Ascending aorta (tissue), 2 donors: Measurements from ENCODE around the gene LIG1. TPM values are rescaled to one million over a fixed set of nuclear protein-coding genes. Genes with fewer than 3 reads are reported as not detected.

Source experiments
- DNase-seq, 2 donors: peaks; one replicate each; pipeline ENCODE4 v3.0.0-alpha.2; 2019; ENCODE audit warnings: low spot score in 2 of 2
- H3K27ac ChIP-seq, 2 donors: fragments of 200-600 bp; sonication (generic); one replicate each; pipeline ENCODE4 v1.5.1; 2016 to 2017; ENCODE audit warnings: mild to moderate bottlenecking in 1 of 2
- H3K27me3 ChIP-seq: fragments of 200-600 bp; sonication (generic); one replicate; pipeline ENCODE4 v1.5.1; 2017
- H3K36me3 ChIP-seq, 2 donors: fragments of 200-600 bp; sonication (generic); one replicate each; pipeline ENCODE4 v1.5.1; 2016
- H3K4me1 ChIP-seq, 2 donors: fragments of 200-600 bp; sonication (generic); one replicate each; pipeline ENCODE4 v1.5.1; 2016 to 2017; ENCODE audit warnings: mild to moderate bottlenecking in 1 of 2
- H3K4me3 ChIP-seq, 2 donors: fragments of 200-600 bp; sonication (generic); one replicate each; pipeline ENCODE4 v1.5.1; 2016 to 2017; ENCODE audit warnings: mild to moderate bottlenecking in 1 of 2
- H3K9me3 ChIP-seq, 2 donors: fragments of 200-600 bp; sonication (generic); one replicate each; pipeline ENCODE4 v1.5.1; 2016
- intact Hi-C: fragments of 100-400 bp; cut with DNase I; formaldehyde crosslinking; loops from one replicate; pipeline ENCODE4 v1.15.1; 2023
- total RNA-seq: library from RNA; depleted of rRNA; stranded (reverse); fragments of >200 nt; gene quantifications from one replicate; pipeline ENCODE4 v1.1.0, GENCODE V29; 2016
- TF ChIP-seq, protein P1 (sequence below), 3 experiments: fragments of 200-600 bp in 2 of 3; fragments of 450-650 bp in 1 of 3; sonication (generic) in 2 of 3; IDR thresholded peaks; one replicate each; pipeline ENCODE4 v1.5.1; 2016 to 2019; ENCODE audit warnings: antibody characterized with exemption in 3 of 3, mild to moderate bottlenecking in 1 of 3, moderate library complexity in 1 of 3

LIG1 gene
- total RNA-seq, 1 donor from 2014 or later: 0.64 TPM

DNA sequence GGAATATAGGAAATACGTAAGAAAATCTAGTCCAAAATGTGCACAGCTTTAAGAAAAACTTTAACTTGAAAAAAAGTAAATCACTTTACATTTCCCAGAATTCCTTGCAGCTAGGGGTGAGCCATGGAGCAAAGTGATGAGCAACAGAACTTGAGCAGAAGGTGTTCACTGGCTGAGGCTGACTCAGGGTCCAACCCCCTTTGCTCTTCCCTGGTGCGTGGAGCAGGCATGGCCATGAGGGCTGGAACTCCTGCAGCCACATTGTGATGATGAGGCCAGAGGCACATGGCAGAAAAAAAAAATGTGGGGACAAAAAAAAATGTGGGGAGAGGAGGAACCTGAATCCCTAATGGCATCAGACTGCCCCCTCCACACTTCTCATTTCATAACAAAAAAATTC lies 49.6 kb downstream of the LIG1 start:
- intact Hi-C loops: no loop called here
- TF ChIP-seq, protein P1, sequence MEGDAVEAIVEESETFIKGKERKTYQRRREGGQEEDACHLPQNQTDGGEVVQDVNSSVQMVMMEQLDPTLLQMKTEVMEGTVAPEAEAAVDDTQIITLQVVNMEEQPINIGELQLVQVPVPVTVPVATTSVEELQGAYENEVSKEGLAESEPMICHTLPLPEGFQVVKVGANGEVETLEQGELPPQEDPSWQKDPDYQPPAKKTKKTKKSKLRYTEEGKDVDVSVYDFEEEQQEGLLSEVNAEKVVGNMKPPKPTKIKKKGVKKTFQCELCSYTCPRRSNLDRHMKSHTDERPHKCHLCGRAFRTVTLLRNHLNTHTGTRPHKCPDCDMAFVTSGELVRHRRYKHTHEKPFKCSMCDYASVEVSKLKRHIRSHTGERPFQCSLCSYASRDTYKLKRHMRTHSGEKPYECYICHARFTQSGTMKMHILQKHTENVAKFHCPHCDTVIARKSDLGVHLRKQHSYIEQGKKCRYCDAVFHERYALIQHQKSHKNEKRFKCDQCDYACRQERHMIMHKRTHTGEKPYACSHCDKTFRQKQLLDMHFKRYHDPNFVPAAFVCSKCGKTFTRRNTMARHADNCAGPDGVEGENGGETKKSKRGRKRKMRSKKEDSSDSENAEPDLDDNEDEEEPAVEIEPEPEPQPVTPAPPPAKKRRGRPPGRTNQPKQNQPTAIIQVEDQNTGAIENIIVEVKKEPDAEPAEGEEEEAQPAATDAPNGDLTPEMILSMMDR (IDR thresholded peaks at IDR 0.05): no peak
- H3K27ac ChIP-seq: no peak overlapping the region
- H3K27me3 ChIP-seq: no peaks in the 10 kb centered on the region
- no peaks in the 10 kb centered on the region for H3K9me3 ChIP-seq
- no peaks in the 10 kb centered on the region for H3K4me1 ChIP-seq
- peaks cover 7 to 10% of the 10 kb centered on the region in 2 donors for H3K36me3 ChIP-seq
- no peak overlapping the region for H3K4me3 ChIP-seq
- DNase-seq: no peak

DNA sequence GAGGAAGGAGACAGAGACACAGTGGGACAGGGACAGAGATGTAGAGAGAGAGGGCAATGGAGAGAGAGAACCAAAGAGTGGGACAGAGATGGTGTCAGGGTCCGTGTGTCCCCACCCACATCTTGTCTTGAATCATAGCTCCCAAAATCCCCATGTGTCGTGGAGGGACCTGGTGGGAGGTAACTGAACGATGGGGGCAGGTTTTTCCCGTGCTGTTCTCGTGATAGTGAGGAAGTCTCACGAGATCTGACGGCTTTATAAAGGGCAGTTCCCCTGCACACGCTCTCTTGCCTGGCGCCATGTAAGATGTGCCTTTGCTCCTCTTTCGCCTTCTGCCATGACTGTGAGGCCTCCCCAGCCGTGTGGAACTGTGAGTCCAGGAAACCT lies 52.0 kb downstream of the LIG1 start:
- Histone ChIP-seq H3K4me1 (no peaks in the 10 kb centered on the region), H3K27me3 (no peaks in the 10 kb centered on the region), H3K4me3 (no peak overlapping the region), H3K27ac (no peak overlapping the region), H3K36me3 (peaks cover 7% of the 10 kb centered on the region in 2 donors), H3K9me3 (no peaks in the 10 kb centered on the region)
- no peak for DNase-seq
- TF ChIP-seq, protein P1 (IDR thresholded peaks at IDR 0.05): no peak
- intact Hi-C loops: no loop called here

DNA sequence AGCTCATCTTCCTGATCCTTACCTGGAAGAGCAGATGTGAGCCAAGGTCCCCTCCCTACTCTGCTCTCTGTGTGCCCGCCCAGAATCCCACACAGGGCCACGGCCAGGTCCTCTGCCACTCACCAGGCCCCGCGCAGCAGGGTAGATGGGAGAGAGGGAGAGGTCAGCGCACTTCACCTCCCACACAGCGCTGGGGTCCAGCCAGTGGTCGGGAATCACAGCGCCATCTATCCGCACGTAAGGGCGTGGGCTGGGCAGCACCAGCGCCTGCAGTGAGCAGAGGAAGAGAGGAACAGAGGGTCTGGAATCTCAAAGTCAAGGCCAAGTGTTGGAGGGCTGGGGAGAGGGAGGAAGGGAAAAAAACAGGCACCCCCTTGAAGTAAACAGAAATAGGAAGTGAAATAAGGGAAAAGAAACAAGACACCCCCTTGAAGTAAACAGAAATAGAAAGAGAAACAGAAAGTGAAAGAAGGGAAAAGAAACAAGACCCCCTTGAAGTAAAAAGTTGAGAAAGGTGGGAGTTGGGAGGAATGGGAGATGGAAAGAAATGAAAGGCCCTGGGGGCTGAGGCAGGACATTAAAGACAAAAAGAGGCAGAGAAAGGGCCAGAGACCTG lies 52.5 kb downstream of the LIG1 start:
- H3K27me3 ChIP-seq: no peaks in the 10 kb centered on the region
- TF ChIP-seq, protein P1 (IDR thresholded peaks at IDR 0.05): no peak
- intact Hi-C loops: no loop called here
- H3K27ac ChIP-seq: no peak overlapping the region
- no peaks in the 10 kb centered on the region for H3K4me1 ChIP-seq
- no peaks in the 10 kb centered on the region for H3K9me3 ChIP-seq
- H3K36me3 ChIP-seq: peaks cover 7% of the 10 kb centered on the region in 2 donors
- no peak overlapping the region for H3K4me3 ChIP-seq
- DNase-seq: no peak

DNA sequence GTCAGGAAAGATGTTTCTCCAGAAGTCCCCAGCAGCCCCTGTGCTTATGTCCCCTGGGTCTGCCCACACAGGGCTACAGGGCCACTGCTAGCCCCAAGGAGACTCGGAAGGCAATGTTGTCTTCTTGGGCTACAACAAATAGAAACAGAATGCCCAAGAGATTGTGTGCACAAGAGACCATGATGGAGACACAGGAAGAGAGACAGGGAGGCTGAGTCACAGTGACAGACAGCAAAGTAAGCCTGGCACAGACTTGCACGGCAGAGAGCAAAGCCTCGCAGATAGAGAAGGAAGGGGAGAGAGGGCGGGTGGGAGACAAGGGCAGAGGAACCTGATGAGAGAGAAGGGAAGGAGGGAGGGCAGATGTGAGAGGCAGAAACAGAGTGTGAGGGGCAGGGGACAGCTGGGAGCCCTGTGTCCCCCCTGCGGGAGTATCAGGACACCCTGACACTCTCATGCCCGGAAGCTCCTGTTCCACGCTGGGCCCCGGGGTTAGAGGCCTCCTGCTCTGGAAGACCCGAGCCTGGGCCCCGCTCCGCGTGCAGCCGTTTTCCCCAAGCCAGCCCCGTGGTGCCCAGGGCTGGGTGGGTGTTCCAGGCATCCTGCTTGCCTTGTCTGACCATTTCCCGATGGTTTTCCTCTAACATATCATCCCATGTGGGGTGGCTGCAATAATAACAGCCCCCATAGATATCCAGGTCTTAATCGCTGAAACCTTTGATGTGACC lies 56.8 kb downstream of the LIG1 start:
- Histone ChIP-seq H3K36me3 (no peaks in the 10 kb centered on the region), H3K4me1 (peaks cover 0 to 12% of the 10 kb centered on the region in 2 donors), H3K27me3 (no peaks in the 10 kb centered on the region), H3K27ac (no peak overlapping the region), H3K4me3 (no peak overlapping the region), H3K9me3 (no peaks in the 10 kb centered on the region)
- intact Hi-C loops: no loop called here
- TF ChIP-seq, protein P1 (IDR thresholded peaks at IDR 0.05): no peak
- no peak for DNase-seq

DNA sequence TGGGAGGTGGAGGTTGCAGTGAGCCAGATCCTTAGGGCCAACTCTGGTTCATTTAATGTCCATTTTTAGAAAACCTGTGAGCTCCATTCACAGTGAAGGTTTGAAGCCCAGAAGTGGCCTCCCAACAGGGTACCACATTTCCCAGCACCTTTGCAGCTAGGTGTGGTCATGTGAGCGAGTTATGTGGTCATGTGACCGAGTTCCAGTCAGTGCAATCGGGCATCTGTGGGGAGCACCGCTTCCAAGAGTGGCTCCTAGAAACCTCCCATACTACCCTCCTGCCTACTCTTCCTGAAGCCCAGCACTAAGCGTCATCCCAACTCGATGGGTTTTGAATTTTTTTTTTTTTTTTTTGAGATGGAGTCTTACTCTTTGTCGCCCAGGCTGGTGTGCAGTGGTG lies 58.9 kb downstream of the LIG1 start:
- Histone ChIP-seq H3K27ac (peak overlapping the region; percentile 91 to 93), H3K27me3 (no peaks in the 10 kb centered on the region), H3K9me3 (no peaks in the 10 kb centered on the region), H3K4me3 (peak overlapping the region; percentile 56 to 59), H3K36me3 (no peaks in the 10 kb centered on the region), H3K4me1 (peaks cover 0 to 17% of the 10 kb centered on the region in 2 donors)
- TF ChIP-seq, protein P1 (IDR thresholded peaks at IDR 0.05): no peak
- no peak for DNase-seq
- intact Hi-C loops: no loop called here
